Endodermal cell (in vitro differentiated cells): ENCODE results near the gene GGNBP2. TPM values are rescaled to one million over a fixed set of nuclear protein-coding genes. Genes with fewer than 3 reads are reported as not detected.

Source experiments
- DNase-seq: peaks from one replicate; pipeline ENCODE4 v3.0.0-alpha.2; 2017
- H3K27ac ChIP-seq: 2 replicates; pipeline ENCODE4 v1.5.1; 2013; ENCODE audit warnings: mild to moderate bottlenecking, low read depth, low read length, moderate library complexity
- H3K27me3 ChIP-seq: 2 replicates; pipeline ENCODE4 v1.6.1; 2013; ENCODE audit warnings: mild to moderate bottlenecking, low read length, moderate library complexity; ENCODE audit not compliant: insufficient read depth, control insufficient read depth, poor library complexity, severe bottlenecking
- H3K36me3 ChIP-seq: 2 replicates; pipeline ENCODE4 v1.7.0; 2013; ENCODE audit warnings: mild to moderate bottlenecking, low read length, moderate library complexity; ENCODE audit not compliant: control insufficient read depth, insufficient read depth
- H3K4me1 ChIP-seq: one replicate; pipeline ENCODE4 v1.7.0; 2013; ENCODE audit warnings: low read length; ENCODE audit not compliant: control insufficient read depth, insufficient read depth
- H3K4me3 ChIP-seq: 2 replicates; pipeline ENCODE4 v1.5.1; 2013; ENCODE audit warnings: mild to moderate bottlenecking, low read length, moderate library complexity
- H3K9ac ChIP-seq: 2 replicates; pipeline ENCODE4 v1.6.1; 2013; ENCODE audit warnings: mild to moderate bottlenecking, low read length, moderate library complexity; ENCODE audit not compliant: poor library complexity, severe bottlenecking; ENCODE audit errors: extremely low read depth
- H3K9me3 ChIP-seq: 2 replicates; pipeline ENCODE4 v1.6.1; 2013; ENCODE audit warnings: mild to moderate bottlenecking, low read length, moderate library complexity; ENCODE audit not compliant: control insufficient read depth
- H3K27ac Mint-ChIP-seq: 2 replicates; pipeline ENCODE4 v1.8.0; 2020; ENCODE audit warnings: mixed read lengths
- H3K27me3 Mint-ChIP-seq: 2 replicates; pipeline ENCODE4 v1.8.0; 2021; ENCODE audit warnings: mild to moderate bottlenecking, mixed read lengths; ENCODE audit not compliant: insufficient read depth
- H3K36me3 Mint-ChIP-seq: 2 replicates; pipeline ENCODE4 v1.8.0; 2020; ENCODE audit warnings: low read depth, mixed read lengths
- H3K4me1 Mint-ChIP-seq: 2 replicates; pipeline ENCODE4 v1.8.0; 2020; ENCODE audit warnings: mixed read lengths
- H3K4me3 Mint-ChIP-seq: 2 replicates; pipeline ENCODE4 v1.8.0; 2020; ENCODE audit warnings: mild to moderate bottlenecking, moderate library complexity, mixed read lengths
- H3K9me3 Mint-ChIP-seq: 2 replicates; pipeline ENCODE4 v1.8.0; 2020; ENCODE audit warnings: mild to moderate bottlenecking, mixed read lengths
- WGBS, 2 experiments: methylation state at CpG; one replicate each; pipeline versions ENCODE4 v1.1.5 to v1.1.7; 2013; ENCODE audit warnings: missing lambda C conversion rate in 2 of 2, mixed read lengths in 1 of 2; ENCODE audit not compliant: insufficient coverage in 1 of 2, insufficient read length in 1 of 2; 5-methylcytosine and 5-hydroxymethylcytosine counted together
- total RNA-seq, 2 donors: library from RNA; stranded (reverse); fragmentation: NEBNext Ultra II Directional in 1 of 2; extraction: Animal tissue kit (Norgen Biotek cat#: 25700) in 1 of 2; gene quantifications; 2 replicates in 1 of 2; 3 replicates in 1 of 2; pipeline ENCODE4 v1.2.1, GENCODE V29; 2021
- TF ChIP-seq, protein P1 (sequence below): fragments of 200-600 bp; sonication (generic); conservative IDR thresholded peaks from 2 replicates; pipeline ENCODE4 v1.5.0; 2021; ENCODE audit warnings: antibody characterized with exemption, mild to moderate bottlenecking

GGNBP2 gene
- total RNA-seq, 2 donors from 2014 or later: 56.8 to 61.6 TPM

DNA sequence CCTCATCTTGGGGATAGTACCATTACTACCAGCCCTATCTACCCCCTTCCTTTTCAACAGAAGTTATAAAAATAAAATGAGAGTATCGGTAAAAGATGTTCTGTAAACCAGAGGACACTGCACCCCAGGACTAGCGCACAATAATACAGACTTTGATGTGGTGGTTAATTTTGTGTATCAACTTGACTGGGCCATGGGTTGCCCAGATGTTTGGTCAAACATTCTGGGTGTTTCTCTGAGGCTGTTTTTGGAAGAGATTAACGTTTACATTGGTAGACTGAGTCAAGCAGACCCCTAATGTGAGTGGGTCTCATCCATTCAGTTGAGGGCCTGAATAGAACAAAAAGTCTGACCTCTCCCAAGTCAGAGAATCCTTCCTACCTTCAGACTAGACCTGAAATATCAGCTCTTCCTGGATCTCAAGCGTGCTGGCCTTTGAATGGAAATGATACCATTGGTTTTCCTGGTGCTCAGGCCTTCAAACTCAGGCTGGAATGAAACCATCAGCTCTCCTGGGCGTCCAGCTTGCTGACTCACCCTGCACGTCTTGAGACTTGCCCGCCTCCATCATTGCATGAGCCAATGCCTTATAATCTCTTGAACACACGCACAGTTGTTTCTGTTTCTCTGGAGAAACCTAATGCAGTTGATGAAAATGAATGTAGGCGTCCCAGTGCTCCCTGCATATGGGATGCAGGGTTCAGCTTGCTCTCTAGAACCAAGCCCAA, 66.8 kb downstream of the GGNBP2 start:
- Mint-ChIP-seq H3K4me1 (peaks cover 54% of the 10 kb centered on the region), H3K36me3 (peaks cover 19% of the 10 kb centered on the region), H3K27me3 (peaks cover 11% of the 10 kb centered on the region), H3K4me3 (no peak overlapping the region), H3K27ac (no peak overlapping the region), H3K9me3 (no peaks in the 10 kb centered on the region)
- no peak overlapping the region for H3K9ac ChIP-seq
- WGBS, 2 experiments: 83 to 88% methylated on average over 7 to 9 of the region's 9 CpGs
- TF ChIP-seq, protein P1, sequence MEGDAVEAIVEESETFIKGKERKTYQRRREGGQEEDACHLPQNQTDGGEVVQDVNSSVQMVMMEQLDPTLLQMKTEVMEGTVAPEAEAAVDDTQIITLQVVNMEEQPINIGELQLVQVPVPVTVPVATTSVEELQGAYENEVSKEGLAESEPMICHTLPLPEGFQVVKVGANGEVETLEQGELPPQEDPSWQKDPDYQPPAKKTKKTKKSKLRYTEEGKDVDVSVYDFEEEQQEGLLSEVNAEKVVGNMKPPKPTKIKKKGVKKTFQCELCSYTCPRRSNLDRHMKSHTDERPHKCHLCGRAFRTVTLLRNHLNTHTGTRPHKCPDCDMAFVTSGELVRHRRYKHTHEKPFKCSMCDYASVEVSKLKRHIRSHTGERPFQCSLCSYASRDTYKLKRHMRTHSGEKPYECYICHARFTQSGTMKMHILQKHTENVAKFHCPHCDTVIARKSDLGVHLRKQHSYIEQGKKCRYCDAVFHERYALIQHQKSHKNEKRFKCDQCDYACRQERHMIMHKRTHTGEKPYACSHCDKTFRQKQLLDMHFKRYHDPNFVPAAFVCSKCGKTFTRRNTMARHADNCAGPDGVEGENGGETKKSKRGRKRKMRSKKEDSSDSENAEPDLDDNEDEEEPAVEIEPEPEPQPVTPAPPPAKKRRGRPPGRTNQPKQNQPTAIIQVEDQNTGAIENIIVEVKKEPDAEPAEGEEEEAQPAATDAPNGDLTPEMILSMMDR: no peak
- H3K36me3 ChIP-seq: no peaks in the 10 kb centered on the region
- no peak overlapping the region for H3K4me3 ChIP-seq
- H3K9me3 ChIP-seq: peaks cover 5% of the 10 kb centered on the region
- no peak overlapping the region for H3K27ac ChIP-seq
- H3K4me1 ChIP-seq: peaks cover 17% of the 10 kb centered on the region
- DNase-seq: no peak
- H3K27me3 ChIP-seq: no peaks in the 10 kb centered on the region

GRCh38 chr17:36612323-36612722, 67.6 kb downstream of the GGNBP2 start:
- peaks cover 17% of the 10 kb centered on the region for H3K4me1 ChIP-seq
- Mint-ChIP-seq H3K9me3 (no peaks in the 10 kb centered on the region), H3K27me3 (peaks cover 12% of the 10 kb centered on the region), H3K4me1 (peaks cover 54% of the 10 kb centered on the region), H3K27ac (peak overlapping the region; percentile 96), H3K4me3 (no peak overlapping the region), H3K36me3 (peaks cover 19% of the 10 kb centered on the region)
- no peak overlapping the region for H3K4me3 ChIP-seq
- peaks cover 5% of the 10 kb centered on the region for H3K9me3 ChIP-seq
- no peak for DNase-seq
- no peaks in the 10 kb centered on the region for H3K36me3 ChIP-seq
- WGBS, 2 experiments: 88% methylated on average over 3 of the region's 3 CpGs; no CpG with 5 or more reads in 1 of the 2 experiments
- no peak overlapping the region for H3K27ac ChIP-seq
- TF ChIP-seq, protein P1: peak; percentile 28
- no peak overlapping the region for H3K9ac ChIP-seq
- H3K27me3 ChIP-seq: no peaks in the 10 kb centered on the region

DNA sequence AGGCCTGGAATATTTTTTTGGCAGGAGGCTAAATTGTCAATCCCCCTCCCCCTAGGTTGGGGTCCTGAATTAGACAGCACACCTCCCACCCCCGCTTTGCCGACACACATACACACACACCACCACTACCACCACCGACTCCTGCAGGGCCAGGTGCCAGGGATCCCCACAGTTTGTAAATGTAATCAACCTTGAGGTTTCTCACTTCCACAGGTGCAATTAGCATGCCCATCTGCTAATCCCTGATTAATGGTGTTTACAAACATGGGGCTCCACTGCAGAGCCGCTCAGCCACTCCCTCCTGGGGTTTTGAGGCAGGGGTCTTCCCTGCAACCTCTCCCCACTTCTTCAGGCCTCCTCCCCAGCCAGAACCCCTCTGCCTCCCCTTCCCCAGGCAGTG, 68.4 kb downstream of the GGNBP2 start:
- TF ChIP-seq, protein P1: no peak
- Mint-ChIP-seq H3K27ac (peak overlapping the region; percentile 96), H3K4me3 (peak overlapping the region; percentile 36), H3K36me3 (peaks cover 14% of the 10 kb centered on the region), H3K9me3 (no peaks in the 10 kb centered on the region), H3K4me1 (peaks cover 57% of the 10 kb centered on the region), H3K27me3 (peaks cover 18% of the 10 kb centered on the region)
- Histone ChIP-seq H3K27ac (no peak overlapping the region), H3K4me3 (no peak overlapping the region), H3K27me3 (no peaks in the 10 kb centered on the region), H3K36me3 (no peaks in the 10 kb centered on the region), H3K4me1 (peaks cover 17% of the 10 kb centered on the region), H3K9ac (peak overlapping the region; percentile 31), H3K9me3 (peaks cover 5% of the 10 kb centered on the region)
- peak; percentile 84 for DNase-seq
- WGBS, 2 experiments: 19% methylated on average over 4 of the region's 4 CpGs; no CpG with 5 or more reads in 1 of the 2 experiments
